RWPE2 (cell line): ENCODE measurements around the gene SNTN.
A peak's percentile ranks its signal among the peaks of the same experiment; 100 is the strongest.

Experiments used
- ATAC-seq: fragments of 200-7000 bp; cut with Tn5 transposase; 3 replicates; pipeline ENCODE4 v1.9.1; 2021; ENCODE audit warnings: low read depth
- DNase-seq: peaks from one replicate; pipeline ENCODE4 v3.0.0-alpha.2; 2020; ENCODE audit warnings: low spot score
- H3K27ac ChIP-seq: fragments of 450-650 bp; 2 replicates; pipeline ENCODE4 v1.5.1; 2017; ENCODE audit warnings: mild to moderate bottlenecking; ENCODE audit not compliant: poor library complexity, severe bottlenecking
- H3K27me3 ChIP-seq: fragments of 250-450 bp; sonication (Bioruptor Pico); 2 replicates; pipeline ENCODE4 v1.5.1; 2021; ENCODE audit warnings: mild to moderate bottlenecking, moderate library complexity; ENCODE audit not compliant: insufficient read depth, poor library complexity, severe bottlenecking
- H3K36me3 ChIP-seq: fragments of 250-450 bp; sonication (Bioruptor Pico); 2 replicates; pipeline ENCODE4 v1.5.1; 2020; ENCODE audit warnings: low read depth, mild to moderate bottlenecking, moderate library complexity
- H3K4me1 ChIP-seq: fragments of 250-450 bp; sonication (Bioruptor Pico); 2 replicates; pipeline ENCODE4 v1.5.1; 2021; ENCODE audit warnings: mild to moderate bottlenecking, moderate library complexity; ENCODE audit not compliant: insufficient read depth, poor library complexity, severe bottlenecking
- H3K4me3 ChIP-seq: fragments of 250-450 bp; sonication (Bioruptor Pico); 2 replicates; pipeline ENCODE4 v1.5.1; 2021; ENCODE audit warnings: mild to moderate bottlenecking, moderate library complexity; ENCODE audit not compliant: severe bottlenecking
- H3K9me3 ChIP-seq: fragments of 250-450 bp; sonication (Bioruptor Pico); 2 replicates; pipeline ENCODE4 v1.5.1; 2021; ENCODE audit warnings: mild to moderate bottlenecking, moderate library complexity; ENCODE audit not compliant: severe bottlenecking
- TF ChIP-seq, protein P1 (sequence below): fragments of 450-650 bp; IDR thresholded peaks from one replicate; pipeline ENCODE4 v1.5.1; 2017; ENCODE audit warnings: mild to moderate bottlenecking, moderate library complexity; ENCODE audit not compliant: poor library complexity, severe bottlenecking

SNTN gene

DNA sequence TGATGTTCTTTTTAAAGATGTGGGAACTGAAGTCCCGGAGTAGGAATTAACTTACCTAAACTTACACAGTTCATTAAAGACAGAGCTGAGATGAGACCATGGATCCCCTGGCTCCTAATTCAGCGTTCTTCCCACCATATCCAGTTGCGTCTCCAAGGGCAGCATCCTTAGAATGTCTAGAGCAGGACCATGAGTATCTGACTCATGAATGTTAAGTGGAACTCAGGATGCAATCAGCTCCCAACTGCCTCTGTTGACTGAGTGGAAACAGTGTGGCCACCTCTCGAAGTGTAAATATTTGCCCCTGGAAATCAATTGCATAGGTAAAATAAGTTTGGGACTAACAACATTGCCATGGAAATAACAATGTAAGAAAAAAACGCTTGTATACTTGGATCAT, 2.5 kb downstream of the SNTN start:
- H3K9me3 ChIP-seq, result no peaks in the 10 kb centered on the region
- no peak overlapping the region for H3K4me3 ChIP-seq
- H3K27ac ChIP-seq, result peak overlapping the region; percentile 48
- DNase-seq (no peak), ATAC-seq (no peak)
- no peaks in the 10 kb centered on the region for H3K27me3 ChIP-seq
- TF ChIP-seq, protein P1, sequence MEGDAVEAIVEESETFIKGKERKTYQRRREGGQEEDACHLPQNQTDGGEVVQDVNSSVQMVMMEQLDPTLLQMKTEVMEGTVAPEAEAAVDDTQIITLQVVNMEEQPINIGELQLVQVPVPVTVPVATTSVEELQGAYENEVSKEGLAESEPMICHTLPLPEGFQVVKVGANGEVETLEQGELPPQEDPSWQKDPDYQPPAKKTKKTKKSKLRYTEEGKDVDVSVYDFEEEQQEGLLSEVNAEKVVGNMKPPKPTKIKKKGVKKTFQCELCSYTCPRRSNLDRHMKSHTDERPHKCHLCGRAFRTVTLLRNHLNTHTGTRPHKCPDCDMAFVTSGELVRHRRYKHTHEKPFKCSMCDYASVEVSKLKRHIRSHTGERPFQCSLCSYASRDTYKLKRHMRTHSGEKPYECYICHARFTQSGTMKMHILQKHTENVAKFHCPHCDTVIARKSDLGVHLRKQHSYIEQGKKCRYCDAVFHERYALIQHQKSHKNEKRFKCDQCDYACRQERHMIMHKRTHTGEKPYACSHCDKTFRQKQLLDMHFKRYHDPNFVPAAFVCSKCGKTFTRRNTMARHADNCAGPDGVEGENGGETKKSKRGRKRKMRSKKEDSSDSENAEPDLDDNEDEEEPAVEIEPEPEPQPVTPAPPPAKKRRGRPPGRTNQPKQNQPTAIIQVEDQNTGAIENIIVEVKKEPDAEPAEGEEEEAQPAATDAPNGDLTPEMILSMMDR, result no peak
- H3K4me1 ChIP-seq, result peaks cover 21% of the 10 kb centered on the region
- no peaks in the 10 kb centered on the region for H3K36me3 ChIP-seq

DNA sequence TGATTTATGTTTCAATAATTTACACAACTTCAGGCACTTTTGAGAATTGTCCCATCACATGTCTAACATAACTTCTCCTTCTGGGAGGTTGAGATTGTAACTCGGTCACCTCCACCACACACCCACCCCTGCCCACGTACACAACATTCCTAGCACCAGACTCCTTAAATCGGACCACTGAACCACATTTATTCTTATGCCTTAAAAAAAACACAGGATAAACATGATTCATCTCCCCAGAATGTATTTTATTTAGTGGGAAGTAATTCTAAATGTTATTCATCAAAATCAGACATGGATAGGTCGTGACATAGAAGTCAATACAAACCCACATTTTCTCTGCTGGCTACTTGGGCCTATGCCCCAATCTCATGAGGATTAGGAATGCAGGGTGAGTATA, 3.0 kb downstream of the SNTN start:
- H3K36me3 ChIP-seq, result no peaks in the 10 kb centered on the region
- H3K27me3 ChIP-seq, result no peaks in the 10 kb centered on the region
- H3K9me3 ChIP-seq, result no peaks in the 10 kb centered on the region
- TF ChIP-seq, protein P1, result no peak
- peak; percentile 75 for ATAC-seq
- peaks cover 21% of the 10 kb centered on the region for H3K4me1 ChIP-seq
- DNase-seq, result no peak
- no peak overlapping the region for H3K4me3 ChIP-seq
- peak overlapping the region; percentile 48 for H3K27ac ChIP-seq

DNA sequence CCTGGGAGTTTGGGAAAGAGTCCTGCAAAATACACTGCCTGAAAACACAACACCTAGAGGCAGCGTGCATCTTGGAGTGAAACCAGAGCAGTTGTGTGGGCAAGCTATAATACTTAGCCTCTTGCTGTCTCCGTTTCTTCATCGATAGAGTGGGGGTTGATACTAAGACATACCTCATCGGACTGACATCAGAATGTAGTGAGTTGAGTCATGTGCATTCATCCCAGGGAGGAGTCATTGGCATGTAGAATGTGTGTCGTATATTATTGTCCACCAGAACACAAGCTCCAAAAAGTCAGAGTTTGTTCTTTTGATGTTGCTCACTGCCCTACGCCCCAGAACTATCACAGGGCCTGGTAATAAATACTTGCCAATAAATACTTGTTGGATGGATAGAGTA, 4.3 kb downstream of the SNTN start:
- Histone ChIP-seq H3K27me3 (no peaks in the 10 kb centered on the region), H3K4me3 (no peak overlapping the region), H3K9me3 (no peaks in the 10 kb centered on the region), H3K27ac (peak overlapping the region; percentile 48), H3K36me3 (no peaks in the 10 kb centered on the region), H3K4me1 (peaks cover 21% of the 10 kb centered on the region)
- DNase-seq, result no peak
- TF ChIP-seq, protein P1, result no peak
- peak; percentile 79 for ATAC-seq

DNA sequence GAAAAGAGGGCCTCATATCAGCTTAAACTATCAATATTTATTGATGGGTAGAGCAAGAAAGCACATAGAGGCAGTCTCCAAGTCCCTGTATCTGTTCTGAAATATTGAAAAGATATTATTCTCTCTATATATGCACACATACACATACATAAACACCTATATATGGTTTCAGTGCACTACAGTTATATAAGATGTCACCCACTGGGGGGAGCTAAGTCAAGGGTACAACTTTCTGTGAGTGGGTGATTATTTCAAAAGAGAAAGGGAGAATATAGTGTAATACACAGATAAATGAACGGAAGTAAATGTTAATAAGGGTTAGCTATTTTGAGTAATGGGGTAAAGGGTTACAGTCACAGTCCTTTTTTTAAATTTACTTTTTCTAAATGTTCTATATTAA, 8.8 kb downstream of the SNTN start:
- Histone ChIP-seq H3K27me3 (no peaks in the 10 kb centered on the region), H3K4me1 (peaks cover 10% of the 10 kb centered on the region), H3K36me3 (no peaks in the 10 kb centered on the region), H3K9me3 (no peaks in the 10 kb centered on the region), H3K27ac (no peak overlapping the region), H3K4me3 (no peak overlapping the region)
- TF ChIP-seq, protein P1, result peak; percentile 9
- no peak for ATAC-seq
- DNase-seq, result no peak

DNA sequence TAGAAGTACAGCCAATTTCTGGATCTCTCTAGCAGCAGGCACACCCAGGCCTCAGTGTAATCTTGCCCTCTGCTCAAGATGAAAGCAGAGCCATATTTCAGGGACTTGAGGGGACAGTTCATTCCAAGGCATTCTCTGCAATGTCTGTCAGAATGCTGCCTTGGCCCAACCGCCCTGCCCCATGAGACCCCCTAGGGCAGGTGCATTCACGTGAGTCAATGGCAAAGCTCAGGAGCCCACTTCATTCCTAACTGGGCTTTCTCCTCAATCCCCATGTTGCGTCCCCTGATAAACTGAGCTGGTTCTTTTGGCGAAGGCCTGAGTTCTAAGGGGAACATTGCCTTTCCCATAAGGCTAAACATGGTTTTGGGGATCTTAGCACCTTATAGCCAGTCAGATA, 9.5 kb downstream of the SNTN start:
- no peaks in the 10 kb centered on the region for H3K27me3 ChIP-seq
- no peaks in the 10 kb centered on the region for H3K36me3 ChIP-seq
- TF ChIP-seq, protein P1, result no peak
- H3K4me3 ChIP-seq, result no peak overlapping the region
- ATAC-seq (no peak), DNase-seq (no peak)
- no peaks in the 10 kb centered on the region for H3K9me3 ChIP-seq
- H3K4me1 ChIP-seq, result peaks cover 3% of the 10 kb centered on the region
- H3K27ac ChIP-seq, result no peak overlapping the region
